ENCODE results near the gene PAXIP1.

The PAXIP1 gene

GRCh38 chr7:154911862-154912455, 91.0 kb downstream of the PAXIP1 start:
- no peak for DNase-seq

- no peak for DNase-seq
Observed at GRCh38 chr7:154911411-154911810, 91.5 kb downstream of the PAXIP1 start.

GRCh38 chr7:154910977-154911376, 91.9 kb downstream of the PAXIP1 start:
- no peak for DNase-seq

GRCh38 chr7:154910125-154910524, 92.8 kb downstream of the PAXIP1 start:
- no peak for DNase-seq

- no peak for DNase-seq
Observed at GRCh38 chr7:154909241-154910105, 93.5 kb downstream of the PAXIP1 start.

- no peak for DNase-seq
Observed at GRCh38 chr7:154907651-154908620, 95.0 kb downstream of the PAXIP1 start.

- no peak for DNase-seq
Observed at GRCh38 chr7:154906736-154907355, 96.1 kb downstream of the PAXIP1 start.

GRCh38 chr7:154906201-154906600, 96.7 kb downstream of the PAXIP1 start:
- DNase-seq, result no peak

GRCh38 chr7:154905615-154906014, 97.3 kb downstream of the PAXIP1 start:
- DNase-seq, result no peak

GRCh38 chr7:154905146-154905545, 97.8 kb downstream of the PAXIP1 start:
- no peak for DNase-seq

- DNase-seq, result no peak
Observed at GRCh38 chr7:154903083-154903731, 99.7 kb downstream of the PAXIP1 start.

GRCh38 chr7:154902600-154903082, 100.3 kb downstream of the PAXIP1 start:
- DNase-seq, result no peak

GRCh38 chr7:154899862-154900261, 103.1 kb downstream of the PAXIP1 start:
- no peak for DNase-seq

GRCh38 chr7:154898973-154899855, 103.7 kb downstream of the PAXIP1 start:
- DNase-seq, result no peak

GRCh38 chr7:154896076-154896475, 106.8 kb downstream of the PAXIP1 start:
- DNase-seq, result no peak

Measured in activated naive CD4-positive, alpha-beta T cell (primary cell).